ENCODE results near the gene KRT25.
"Not testable (repeated sequence)": the region's sequence is repeated elsewhere in the genome, so short reads cannot be mapped to it uniquely, and the experiment has no call there.

Gene KRT25

DNA sequence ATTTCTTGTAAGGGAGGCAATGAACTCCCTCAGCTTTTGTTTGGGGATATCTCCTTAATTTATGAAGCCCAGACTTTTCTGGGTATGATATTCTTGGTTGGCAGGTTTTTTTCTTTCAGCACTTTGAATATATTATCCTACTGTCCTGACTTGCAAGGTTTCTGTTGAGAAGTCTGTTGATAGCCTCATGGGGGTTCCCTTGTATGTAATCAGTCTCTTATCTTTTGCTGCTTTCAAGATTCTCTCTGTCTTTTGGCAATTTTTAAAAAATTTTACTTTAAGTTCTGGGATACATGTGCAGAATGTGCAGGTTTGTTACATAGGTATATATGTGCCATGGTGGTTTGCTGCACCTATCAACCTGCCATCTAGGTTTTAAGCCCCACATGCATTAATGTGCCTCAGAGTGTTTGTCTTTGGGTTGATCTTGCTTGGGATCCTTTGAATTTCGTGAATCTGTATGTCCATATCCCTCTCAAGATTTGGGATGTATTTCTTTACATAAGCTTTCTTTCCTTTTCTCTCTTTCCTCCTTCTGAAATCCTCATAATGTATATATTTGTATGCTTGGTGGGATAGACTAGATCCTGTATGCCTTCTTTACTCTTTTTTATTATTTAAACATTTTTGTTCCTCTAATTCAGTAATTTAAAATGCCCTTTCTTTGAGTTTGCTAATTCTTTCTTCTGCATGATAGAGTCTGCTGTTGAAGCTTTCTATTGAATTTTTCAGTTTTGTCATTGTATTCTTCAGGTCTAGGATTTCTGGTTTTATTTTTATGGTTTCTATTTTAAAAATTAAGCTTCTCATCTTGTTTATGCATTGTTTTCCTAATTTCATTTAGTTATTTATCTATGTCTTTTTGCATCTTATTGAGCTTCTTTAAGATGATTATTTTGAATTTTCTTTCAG is 5.2 kb upstream of the KRT25 start:
- DNase-seq = no peak

DNA sequence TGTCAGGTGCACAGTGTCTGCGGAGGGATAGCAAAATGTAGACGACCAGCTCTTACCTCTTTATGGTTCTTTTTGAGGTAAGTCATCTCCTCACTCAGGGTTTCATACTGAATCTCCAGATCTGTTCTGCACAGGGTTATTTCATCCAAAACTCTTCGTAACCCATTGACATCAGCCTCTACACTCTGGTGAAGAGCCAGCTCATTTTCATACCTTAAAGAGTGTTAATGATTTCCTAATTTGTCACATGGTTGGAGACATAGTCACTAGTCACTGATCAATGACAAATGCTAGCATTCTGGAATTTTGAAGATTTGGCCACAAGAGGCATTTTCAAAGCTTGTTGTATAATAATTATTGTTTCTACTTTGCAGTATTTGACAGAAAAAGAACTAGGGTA is 1.3 kb downstream of the KRT25 start:
- no peak for DNase-seq

DNA sequence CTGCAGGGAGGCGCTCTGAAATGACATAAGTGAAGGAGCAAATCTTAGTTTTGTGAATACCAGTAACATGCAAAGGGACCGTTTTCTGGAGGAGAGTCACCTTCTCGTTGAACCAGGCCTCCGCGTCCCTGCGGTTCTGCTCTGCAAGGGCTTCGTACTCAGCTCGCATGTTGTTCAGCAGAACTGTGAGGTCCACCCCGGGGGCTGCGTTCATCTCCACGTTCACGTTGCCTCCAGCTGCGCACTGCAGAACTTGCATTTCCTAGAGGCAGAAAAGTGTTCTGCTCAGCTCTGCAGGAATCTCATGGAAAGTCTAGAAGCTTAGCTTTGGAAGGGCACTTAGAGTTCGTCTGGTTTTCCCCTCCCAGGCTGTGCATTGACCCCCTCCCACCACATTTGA is 4.1 kb downstream of the KRT25 start:
- DNase-seq = no peak

DNA sequence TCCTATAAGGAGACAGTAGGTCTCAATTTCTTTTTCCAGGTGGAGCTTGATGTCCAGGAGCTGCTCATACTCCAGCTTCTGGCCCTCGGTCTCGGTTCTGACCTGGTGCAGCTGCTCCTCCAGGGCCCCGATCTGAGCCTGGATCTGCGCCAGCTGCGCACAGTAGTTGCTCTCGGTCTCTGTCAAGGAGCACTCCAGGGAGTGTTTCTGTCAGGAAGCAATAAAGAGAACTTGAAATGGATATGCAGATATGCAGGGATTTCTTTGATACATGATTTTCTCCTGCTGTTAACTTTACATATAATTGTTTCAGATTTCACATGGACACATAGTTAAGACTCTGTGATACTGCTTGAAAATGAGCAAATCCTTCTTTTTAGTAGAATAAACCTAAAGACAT is 4.7 kb downstream of the KRT25 start:
- no peak for DNase-seq

DNA sequence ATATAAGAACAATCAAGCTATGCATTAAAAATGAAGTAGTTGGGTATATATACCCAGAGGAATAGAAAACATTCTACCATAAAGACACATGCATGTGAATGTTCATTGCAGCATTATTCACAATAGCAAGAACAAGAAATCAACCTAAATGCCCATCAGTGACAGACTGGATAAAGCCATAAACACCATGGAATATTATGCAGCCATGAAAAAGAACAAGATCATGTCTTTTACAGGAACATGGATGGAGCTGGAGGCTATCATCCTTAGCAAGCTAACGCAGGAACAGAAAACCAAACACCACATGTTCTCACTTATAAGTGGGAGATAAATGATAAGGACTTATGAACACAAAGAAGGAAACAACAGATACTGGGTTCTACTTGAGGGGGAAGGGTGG is 6.5 kb downstream of the KRT25 start:
- not testable (repeated sequence) for DNase-seq

DNA sequence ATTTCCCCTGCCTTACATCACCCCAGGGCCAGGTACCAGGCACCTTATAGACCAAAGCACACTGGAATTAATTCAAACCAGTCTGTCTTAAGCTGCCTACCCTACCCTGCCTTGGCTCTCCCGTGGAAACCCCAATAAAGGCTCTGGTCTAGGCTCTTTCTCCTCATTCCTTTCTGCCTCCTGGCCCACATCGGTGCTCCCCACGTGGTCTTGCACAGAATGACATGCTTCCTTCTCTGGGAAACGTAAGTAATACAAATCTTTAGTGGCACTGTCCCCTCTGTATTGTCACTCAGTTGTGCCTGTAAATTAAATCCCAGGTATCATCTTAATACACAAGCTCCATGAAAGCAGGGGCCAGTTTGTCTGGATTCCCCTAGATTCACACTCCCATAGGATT is 16.6 kb downstream of the KRT25 start:
- no peak for DNase-seq

DNA sequence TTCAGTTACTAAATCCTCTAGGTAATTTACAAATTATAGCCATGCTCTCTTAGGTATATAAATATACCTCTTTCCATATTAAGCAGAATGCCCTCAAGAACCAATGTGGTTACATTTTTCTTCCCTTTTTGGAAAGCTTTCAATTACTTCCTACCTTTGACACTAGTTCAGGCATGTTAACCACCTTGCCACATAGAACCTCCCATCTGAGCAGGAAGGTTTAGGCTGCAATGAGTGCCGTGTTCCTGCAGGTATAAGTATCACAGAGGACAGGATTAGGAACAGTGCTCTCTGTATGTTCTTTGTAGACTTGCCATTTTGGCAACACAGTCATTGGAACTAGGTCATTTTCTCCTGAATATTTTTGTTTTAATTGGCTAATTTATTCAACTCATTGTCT is 20.1 kb downstream of the KRT25 start:
- DNase-seq = no peak

DNA sequence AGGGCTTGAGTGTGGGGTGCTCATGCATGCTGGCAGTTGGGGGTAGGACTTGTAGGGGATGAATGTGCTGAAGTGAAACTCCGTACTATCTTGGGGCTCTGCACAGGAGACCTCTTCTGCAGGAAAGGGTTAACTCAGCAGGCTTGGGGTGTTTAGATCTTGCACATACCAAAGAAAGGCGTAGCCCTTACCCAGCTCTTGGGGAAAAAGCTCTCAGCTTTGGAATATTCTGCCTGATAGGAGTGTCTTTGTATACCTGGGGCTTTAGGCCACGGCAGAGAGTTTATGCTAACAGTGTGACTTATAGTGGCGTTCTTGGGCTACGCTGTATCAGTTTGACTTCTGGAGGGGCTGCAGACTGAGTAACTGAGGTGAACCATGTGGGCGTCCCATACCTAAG is 21.1 kb downstream of the KRT25 start:
- no peak for DNase-seq

DNA sequence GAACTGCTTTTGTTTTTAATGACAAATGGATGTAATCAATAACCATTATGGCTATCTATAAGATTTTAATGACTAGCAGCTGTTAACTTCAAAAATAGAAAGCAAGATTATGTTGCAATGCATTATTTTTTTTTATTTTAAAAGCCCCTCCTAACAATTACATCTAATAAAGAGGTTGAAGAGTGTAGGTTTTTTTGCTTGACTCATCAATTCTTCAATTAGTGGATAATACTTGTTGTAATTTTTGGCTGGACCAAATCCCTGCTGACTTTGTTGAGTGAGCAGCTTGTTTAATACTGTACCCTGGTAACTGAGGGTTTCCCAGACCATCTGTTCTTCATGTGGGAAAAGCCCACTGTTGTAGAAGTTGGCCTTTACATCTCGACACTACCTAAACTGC is 24.2 kb downstream of the KRT25 start:
- DNase-seq = no peak

DNA sequence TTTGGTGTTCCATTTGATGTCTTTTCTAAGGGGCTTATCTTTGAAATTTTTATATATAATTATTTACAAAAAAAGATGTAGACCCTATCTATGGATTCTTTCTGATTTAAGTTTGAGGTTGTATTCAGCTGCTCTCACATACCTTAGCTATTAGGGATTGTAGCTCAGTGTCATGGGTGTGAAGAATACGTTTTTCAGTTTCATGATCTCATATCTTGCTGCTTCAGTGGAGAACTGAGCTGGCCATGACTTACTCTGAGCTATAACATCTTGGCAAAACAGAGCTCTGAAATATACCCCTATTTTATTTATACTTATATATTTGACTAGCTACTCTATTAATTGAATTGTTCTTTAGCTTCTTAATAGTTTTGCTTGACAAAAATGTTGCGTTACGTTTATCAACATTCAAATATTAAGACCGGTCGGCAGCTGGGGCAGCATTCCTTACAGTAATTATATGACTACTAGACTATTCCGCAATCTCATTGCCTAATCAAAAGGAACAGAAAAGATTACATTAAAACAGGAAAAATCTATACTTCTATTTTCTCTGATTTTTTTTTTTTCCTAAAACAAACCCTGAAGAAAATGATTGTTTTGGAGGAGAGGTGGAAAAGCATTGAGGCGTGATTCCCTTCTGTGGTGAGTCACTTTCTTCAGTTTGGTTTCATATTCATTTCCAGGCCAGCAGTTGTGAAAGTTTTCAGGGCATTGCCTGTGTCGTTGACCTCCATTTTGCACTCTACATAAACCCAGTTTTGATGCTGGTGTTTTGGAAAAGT is 27.5 kb downstream of the KRT25 start:
- DNase-seq = no peak

DNA sequence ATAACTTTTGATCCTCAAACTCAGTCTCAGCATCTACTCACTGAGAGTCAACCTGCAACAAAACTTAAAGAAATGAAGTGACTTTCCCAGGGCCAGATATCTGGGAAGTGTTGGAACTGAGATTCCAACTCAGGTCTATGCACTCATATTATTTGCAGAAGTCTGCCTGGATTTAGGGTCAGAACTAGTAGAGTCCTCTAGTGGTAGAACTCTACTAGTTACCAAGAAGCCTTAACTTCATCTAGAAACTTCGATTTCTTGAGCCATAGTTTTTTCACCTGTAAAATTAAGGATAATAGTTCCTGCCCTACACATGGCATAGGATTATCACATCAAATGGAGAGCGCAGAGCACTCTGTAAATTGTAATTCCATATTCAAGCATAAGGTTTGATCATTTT is 28.2 kb downstream of the KRT25 start:
- no peak for DNase-seq

DNA sequence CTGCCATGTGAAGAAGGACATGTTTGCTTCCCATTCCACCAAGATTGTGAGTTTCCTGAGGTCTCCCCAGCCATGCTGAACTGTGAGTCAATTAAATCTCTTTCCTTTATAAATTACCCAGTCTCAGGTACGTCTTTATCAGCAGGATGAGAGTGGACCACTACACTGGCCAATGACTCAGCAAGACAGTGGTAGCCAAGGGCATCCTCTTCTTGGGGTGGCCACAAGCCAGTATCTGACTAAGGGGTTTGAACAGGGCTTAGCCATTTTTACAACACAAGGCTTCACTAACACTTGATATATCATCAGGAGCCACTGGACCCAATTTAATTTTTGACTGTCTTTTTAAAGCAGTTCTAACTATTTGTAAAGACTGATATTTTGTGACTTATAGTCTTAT is 30.5 kb downstream of the KRT25 start:
- DNase-seq = no peak

DNA sequence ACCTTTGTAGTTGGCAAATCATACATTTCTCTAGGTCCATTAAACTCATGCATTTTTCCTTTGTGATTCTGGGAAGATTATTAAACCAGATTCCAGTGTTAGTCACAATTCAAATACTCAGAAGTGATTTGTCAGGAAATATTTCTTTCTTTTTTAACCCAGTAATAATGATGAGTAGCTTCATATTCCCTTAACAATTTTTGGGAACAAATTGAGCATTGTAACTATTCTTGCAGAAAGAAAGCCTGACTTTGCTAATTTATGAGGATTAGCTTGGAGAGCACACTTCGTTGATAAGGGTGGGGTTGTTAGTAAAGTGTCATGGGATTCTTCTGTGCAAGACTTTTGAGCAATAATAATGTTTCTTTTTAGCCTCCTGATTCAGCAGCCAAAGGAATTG is 32.9 kb downstream of the KRT25 start:
- no peak for DNase-seq

DNA sequence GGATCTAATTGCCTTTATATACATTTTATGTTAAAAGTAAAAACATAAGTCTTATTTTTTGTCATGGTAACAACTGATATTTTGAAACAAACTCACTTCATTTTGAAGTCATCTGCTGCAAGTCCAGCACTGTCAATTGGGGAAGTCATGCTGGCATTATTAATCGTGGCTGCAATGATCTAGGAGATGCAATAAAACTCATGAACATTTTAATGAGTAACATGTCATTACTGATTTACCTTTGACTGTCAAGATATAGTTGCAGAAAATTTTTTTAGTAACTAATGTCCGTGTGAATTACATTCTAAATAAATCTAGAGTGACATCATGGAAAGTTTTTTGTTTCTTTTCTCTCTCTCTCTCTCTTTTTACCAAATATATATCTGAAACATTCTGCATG is 34.2 kb downstream of the KRT25 start:
- DNase-seq = no peak

DNA sequence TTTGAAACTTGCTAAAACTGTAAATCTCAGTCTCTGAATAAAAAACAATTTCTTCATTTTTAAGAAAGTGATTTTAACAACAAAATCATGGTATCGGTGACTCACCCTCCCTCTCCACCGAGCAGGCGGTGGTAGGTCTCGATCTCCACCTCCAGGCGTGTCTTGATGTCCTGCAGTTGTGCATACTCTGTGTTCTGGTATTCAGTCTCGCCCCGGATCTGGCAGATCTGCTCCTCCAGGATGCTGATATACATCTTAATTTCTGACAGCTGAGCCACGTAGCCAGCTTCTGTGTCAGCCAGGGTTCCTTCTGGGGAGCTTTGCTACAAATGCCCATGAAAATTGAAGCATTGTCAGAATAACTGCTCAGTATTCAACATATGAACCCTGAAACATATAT is 36.2 kb downstream of the KRT25 start:
- DNase-seq = no peak

DNA sequence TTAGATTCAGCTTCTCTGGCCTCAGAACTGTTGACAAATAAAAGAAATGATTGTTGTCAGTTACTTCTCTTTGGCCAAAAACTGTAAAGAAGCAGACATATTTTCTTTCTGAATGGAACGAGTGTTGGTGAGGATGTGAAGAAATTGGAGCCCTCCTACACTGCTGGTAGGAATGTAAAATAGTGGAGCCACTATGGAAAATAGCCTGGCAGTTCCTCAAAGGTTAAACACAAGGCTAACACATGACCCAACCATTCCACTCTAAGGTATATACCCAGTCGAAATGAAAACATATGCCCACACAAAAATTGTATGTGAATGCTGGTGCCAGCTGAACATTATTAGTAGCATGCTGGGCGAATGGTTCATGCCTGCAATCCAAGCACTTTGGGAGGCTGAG is 37.4 kb downstream of the KRT25 start:
- no peak for DNase-seq

DNA sequence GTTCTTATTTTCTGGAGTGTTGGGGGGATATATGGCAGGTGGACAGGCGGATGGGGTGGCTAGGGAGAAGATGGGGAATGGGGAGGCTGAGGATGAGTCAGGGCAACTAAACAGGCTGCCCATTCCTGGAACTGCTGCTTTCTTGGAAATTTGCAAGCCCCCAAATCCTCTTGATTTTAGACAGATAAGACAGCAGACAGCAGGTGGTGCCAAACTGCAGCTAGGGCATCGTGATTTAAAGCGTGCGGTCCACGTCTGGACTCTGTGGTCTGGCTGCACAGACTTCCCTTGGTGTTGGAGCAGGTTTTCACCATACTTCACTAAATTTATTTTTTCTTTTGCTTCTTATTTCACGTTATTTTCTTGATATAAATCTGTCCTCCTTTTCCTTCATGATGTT is 40.7 kb downstream of the KRT25 start:
- no peak for DNase-seq

DNA sequence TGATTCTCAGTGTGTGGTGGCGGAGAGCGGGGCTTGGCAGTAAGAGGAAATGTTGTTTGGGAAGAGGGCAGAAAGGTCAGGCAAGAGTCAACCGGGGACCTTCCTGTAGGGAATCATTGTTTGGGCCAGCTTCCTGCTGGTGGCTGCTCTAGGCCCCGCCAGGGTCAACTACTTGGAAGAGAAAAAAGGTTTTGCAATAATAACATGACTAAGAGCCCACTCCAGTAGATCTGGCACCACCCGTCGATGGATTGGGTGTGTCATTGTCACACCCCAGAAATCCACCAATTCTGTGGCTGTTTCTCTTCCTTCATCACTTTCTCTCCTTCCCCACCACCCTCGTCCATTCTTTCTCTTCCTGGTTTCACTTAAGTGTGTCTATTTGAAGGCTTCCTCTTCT is 47.4 kb downstream of the KRT25 start:
- DNase-seq = no peak

DNA sequence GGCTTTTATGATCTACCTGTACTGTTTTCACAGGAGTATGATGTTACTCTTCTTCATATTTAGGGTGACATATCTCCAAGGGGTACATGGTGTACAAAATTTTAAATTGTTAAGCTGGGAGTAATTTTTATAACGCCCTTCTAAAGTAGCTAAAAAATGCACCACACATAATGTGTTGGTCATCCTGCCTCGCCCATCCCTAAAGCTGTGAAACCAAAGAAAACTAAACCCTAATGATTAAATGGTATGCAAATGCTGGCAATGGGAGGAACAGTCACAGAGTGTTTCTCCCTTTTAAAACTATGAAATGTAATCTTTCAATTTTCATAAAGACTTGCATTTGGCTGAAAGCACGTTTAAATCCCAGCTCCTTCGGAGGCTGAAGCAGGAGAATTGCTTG is 49.5 kb downstream of the KRT25 start:
- no peak for DNase-seq

DNA sequence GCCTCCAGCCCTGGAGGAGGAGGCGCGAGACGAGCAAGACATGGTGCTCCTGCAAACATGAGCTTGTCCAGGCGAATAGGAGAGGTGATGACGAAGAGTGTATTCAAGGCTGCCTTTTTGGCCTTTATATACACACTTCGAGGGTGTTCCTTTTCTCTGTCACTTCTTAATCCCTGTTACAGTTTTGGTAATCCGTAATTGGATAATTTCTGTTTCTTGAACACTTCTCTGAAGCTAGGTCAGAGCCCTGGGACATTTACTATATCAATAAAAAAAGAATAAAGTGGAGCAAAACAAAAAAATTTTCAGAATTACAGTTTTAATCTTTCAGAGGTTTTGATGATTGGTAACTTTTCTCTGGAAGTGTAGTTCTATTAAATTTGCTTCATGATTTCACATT is 51.5 kb downstream of the KRT25 start, which contains the start of gene KRT24:
Gene KRT24 (minus strand): TSS at position 101 of the 400 bp plus-strand sequence. CDS start 59 bp downstream, at position 42.
- DNase-seq = no peak

DNA sequence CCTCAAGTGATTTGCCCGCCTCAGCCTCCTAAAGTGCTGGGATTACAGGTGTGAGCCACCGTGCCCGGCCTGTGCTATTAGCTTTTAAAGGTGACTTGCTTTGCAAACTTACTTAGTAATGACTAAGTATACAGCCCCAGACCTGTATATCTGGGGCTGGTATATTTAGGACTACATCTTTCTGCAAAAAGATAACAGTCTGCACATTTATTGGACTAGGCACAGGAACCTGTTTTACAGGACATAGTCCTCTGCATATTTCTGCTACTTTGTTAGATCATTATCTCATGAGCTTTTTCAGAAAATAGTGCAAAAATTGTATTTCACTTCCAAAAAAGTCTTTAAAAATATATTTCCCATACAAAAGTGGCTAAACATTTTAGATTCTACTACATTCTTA is 52.9 kb downstream of the KRT25 start:
- DNase-seq = no peak

DNA sequence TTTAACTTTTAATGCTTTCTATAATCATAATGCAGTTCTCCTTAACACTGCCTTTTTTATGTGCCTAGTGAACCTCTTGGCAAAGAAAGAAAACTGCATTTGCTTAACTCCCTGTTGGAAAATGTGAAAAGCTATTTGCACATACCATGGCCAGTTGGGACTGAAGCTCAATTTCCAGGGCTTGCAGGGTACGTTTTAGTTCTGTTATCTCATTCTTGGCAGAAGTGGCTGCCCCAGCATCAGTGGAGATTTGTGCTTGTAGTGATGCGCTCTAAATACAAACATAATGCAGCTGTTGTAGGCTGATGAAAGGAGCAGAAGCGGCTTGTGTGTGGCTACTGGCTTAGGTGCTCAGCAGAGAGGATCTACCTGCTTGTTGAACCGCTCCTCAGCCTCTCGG is 55.3 kb downstream of the KRT25 start:
- no peak for DNase-seq

DNA sequence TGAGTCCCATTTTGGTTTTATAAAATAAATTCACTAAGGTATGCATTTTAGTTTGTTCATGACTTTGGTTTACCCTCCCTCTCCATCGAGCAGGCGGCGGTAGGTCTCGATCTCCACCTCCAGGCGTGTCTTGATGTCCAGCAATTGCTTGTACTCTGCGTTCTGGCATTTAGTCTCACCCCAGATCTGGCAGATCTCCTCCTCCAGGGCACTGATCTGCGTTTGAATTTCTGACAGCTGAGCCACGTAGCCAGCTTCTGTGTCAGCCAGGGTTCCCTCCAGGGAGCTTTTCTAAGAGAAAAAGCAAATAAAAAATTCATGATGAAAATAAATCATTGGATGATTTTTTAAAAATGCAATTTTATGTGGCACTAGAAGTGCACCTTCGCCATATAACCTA is 55.8 kb downstream of the KRT25 start:
- no peak for DNase-seq
